Measurements from ENCODE around the gene CHAF1B.
"Not testable (repeated sequence)": the region's sequence is repeated elsewhere in the genome, so short reads cannot be mapped to it uniquely, and the experiment has no call there.

Gene CHAF1B

DNA sequence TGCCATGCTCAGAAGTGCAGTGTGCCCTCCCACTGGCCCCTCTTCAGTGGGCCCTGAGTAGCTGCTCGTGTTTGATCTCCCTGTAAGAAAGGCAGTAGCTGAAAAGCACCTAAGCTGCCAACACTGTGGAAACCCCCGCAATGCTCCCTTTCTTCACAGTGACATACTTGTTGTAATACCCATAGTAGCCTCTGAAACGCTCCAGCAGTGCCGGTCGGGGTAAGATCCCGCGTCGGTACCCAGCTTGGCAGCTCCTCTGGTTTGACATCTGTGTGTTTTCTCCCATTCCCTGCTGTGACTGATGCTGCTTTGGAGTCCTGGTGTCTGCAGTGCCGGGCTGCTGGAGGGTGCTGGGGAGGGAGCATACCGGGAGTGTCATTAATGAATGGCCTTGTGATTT lies 3.6 kb downstream of the CHAF1B start:
- no peak for DNase-seq (ENCODE audit: low read depth in 2 of 2)

GRCh38 chr21:36391649-36392048 lies 6.5 kb downstream of the CHAF1B start:
- DNase-seq (ENCODE audit: low read depth in 2 of 2) = not testable (repeated sequence)

DNA sequence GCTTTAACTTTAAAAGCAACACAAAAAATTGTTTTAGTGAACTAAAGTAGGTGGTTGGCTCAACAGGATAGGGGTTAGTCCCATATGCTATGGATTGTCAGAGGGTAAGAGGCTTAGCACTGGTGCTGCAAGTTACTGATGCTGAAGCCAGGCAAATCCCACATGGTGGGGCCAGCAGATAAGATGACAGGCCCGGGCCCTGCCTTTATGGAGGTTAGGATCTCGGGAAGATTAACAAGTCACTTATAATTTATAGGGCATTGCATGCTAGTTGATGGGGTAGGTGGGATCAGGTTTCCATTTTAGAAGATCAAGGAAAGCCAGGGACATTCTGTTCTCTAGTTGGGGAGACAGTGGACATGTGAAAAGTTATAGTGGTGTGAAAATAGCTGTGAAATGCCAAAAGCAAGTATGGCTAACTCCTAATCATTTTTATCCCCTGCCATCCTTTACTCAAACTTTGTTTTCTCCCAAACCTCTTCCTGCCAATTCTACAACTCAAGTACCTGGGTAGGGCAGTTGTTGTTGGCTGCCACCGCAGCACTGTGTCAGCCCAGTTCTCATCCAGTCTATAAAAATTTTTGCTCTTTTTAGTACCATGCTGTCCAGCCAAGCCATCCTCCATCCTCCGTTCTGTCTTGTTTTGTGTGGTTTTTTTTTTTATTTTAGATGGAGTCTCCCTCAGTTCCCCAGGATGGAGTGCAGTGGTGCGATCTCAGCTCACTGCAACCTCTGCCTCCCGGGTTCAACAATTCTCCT lies 10.3 kb downstream of the CHAF1B start:
- no peak for DNase-seq (ENCODE audit: low read depth in 2 of 2)

DNA sequence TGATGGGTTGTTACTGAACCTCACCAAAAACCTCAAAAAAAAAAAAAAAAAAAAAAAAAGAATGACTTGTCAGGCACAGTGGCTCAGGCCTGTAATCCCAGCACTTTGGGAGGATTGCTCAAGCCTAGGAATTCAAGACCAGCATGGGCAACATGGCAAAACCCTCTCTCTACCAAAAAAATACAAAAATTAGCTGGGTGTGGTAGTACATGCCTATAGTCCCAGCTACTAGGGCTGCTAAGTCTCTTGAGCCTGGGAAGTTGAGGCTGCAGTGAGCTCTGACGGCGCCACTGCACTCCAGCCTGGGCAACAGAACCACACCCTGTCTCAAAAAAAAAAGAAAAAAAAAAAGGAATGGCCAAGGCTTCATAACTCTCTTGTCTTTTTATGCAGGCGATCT lies 11.1 kb downstream of the CHAF1B start:
- DNase-seq (ENCODE audit: low read depth in 2 of 2) = no peak

DNA sequence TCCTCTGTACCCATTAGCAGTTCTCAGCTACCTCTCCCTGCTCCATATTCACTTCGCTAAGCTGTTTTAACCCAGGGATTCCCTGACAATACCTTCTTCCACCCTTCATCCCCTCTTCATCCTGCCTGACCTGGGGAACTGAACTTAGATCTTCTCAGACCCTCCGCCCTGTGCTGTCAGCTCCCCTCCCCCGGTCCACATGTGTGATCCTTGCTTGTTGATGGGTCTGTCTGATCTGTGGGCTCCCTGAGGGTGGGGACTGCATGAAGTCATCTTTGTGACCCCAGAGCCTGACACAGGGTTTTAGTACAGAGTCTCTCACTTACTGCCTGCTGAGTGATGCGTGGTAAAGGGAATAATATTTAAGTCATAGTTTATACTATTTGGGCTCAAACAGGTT lies 11.8 kb downstream of the CHAF1B start:
- no peak for DNase-seq (ENCODE audit: low read depth in 2 of 2)

GRCh38 chr21:36397606-36398005 lies 12.4 kb downstream of the CHAF1B start:
- no peak for DNase-seq (ENCODE audit: low read depth in 2 of 2)

DNA sequence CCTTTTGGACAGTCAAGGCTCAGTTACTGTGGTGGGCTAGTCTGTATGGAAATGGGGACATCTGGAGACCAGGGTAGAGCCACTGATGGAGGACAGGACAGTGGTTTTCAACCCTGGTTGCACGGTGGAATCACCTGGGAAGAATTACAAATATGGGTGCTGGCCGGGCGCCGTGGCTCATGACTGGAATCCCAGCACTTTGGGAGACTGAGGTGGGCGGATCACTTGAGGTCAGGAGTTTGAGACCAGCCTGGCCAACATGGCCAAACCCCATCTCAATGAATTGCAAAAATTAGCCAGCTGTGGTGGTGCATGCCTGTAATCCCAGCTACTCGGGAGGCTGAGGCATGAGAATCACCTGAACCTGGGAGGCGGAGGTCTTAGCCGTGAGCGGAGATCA lies 14.5 kb downstream of the CHAF1B start:
- DNase-seq (ENCODE audit: low read depth in 2 of 2) = not testable (repeated sequence)

DNA sequence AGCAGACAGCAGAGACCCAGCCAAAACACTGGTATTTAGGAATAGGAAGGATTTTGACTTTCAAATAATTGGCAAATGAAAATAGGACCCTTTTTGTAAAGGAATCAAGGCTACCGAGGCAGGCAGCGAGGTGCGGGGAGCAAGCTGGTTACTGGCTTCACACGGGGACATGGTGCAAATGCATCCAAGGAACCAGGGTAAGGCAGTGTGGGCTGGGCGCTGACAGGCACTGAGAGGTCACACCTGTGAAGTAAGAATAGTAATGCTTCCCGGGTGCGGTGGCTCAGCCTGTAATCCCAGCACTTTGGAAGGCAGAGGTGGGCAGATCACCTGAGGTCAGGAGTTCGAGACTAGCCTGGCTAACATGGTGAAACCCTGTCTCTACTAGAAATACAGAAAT lies 15.5 kb downstream of the CHAF1B start:
- no peak for DNase-seq (ENCODE audit: low read depth in 2 of 2)

DNA sequence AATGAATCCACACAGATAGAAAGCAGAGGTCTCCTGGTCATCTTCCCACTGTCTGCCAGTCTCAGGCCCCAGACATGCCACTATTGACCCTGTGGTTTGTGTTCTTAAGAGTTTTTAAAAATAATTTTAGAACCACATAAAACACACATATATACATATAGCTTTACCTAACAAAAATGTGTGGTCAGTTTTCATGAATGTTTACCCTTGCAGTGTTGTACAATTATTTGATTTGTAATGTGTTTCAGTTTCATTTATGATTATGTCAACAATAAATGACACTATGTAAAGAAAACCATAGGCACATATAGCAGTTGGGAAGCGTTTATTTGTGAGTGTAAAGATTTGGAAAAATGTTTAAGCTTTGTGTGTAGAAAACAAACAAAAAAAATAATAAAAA lies 17.1 kb downstream of the CHAF1B start:
- DNase-seq (ENCODE audit: low read depth in 2 of 2) = no peak

DNA sequence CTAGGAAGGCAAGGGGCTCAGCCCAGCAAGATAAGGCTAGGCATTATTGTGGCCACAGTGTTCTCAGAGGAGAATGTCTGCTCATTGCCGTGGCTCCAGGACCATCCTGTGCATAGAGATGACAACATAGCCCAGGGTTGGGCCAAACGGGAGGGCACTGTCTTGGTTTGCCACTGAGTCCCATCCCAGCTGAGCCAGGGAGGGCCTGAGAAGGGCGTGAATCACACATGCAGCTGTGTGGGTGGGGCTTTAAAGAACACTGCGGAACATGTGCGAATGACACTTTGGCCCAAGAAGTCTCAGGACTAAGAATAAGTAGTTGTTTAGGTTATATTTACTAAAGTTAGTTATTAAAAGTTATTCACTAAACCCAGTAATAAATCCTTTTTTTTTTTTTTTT lies 18.5 kb downstream of the CHAF1B start:
- no peak for DNase-seq (ENCODE audit: low read depth in 2 of 2)

DNA sequence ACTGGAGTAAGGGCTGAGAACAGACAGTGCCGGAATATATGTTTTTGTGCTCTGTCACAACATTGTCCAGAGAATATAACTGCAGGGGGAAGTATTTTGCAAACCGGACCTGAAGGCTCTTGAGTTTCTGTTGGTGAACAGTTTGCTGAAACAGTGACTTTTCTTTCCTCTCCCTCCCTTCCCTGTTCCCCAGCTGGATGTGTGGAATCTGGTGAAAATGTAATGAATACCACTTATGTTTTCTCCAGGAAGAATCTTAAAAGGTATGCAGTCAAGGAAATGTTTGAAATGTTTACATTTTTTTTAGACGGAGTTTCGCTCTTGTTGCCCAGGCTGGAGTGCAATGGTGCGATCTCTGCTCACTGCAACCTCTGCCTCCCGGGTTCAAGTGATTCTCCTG lies 23.4 kb downstream of the CHAF1B start:
- DNase-seq (ENCODE audit: low read depth in 2 of 2) = no peak

DNA sequence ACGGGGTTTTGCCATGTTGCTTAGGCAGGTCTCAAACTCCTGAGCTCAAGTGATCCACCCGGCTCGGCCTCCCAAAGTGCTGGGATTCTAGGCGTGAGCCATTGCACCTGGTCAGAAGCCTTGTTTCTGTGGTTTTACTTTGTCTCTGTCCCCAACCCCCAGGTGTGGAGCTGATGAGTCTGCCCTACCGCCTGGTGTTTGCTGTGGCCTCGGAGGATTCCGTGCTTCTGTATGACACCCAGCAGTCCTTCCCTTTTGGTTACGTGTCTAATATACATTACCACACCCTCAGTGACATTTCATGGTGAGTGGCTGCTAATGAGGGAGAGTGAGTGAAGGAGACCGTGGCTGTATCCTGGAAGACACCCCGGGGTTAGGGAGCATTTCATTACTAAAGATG lies 26.1 kb downstream of the CHAF1B start:
- no peak for DNase-seq (ENCODE audit: low read depth in 2 of 2)

GRCh38 chr21:36412916-36413315 lies 27.7 kb downstream of the CHAF1B start:
- no peak for DNase-seq (ENCODE audit: low read depth in 2 of 2)

DNA sequence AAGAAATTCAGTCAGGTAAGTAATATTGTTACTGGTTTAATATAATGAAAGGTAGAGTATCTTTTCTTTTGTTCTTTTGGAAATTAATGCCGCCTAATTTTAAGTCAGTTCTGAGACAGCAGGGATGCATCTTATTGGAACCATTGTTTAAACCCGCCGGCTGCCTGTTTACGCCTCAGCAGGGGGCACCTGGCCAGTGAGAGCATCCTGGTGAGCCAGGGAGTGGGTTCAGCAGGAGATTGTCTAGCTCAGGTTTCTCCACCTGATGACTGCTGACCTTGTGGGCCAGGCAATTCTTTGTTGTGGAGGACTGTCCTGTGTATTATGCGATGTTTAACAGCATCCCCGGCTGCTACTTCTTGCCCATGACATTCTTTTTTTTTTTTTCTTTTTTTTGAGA lies 30.2 kb downstream of the CHAF1B start:
- DNase-seq (ENCODE audit: low read depth in 2 of 2) = no peak

GRCh38 chr21:36419241-36419640 lies 34.0 kb downstream of the CHAF1B start:
- no peak for DNase-seq (ENCODE audit: low read depth in 2 of 2)

- DNase-seq (ENCODE audit: low read depth in 2 of 2) = peak; percentile 14 to 22
These were observed 34.8 kb downstream of the CHAF1B start for GRCh38 chr21:36419996-36420395.

- no peak for DNase-seq (ENCODE audit: low read depth in 2 of 2)
These were observed 35.6 kb downstream of the CHAF1B start for GRCh38 chr21:36420571-36421339.

- DNase-seq (ENCODE audit: low read depth in 2 of 2) = no peak
These were observed 37.3 kb downstream of the CHAF1B start for GRCh38 chr21:36422279-36423098.

DNA sequence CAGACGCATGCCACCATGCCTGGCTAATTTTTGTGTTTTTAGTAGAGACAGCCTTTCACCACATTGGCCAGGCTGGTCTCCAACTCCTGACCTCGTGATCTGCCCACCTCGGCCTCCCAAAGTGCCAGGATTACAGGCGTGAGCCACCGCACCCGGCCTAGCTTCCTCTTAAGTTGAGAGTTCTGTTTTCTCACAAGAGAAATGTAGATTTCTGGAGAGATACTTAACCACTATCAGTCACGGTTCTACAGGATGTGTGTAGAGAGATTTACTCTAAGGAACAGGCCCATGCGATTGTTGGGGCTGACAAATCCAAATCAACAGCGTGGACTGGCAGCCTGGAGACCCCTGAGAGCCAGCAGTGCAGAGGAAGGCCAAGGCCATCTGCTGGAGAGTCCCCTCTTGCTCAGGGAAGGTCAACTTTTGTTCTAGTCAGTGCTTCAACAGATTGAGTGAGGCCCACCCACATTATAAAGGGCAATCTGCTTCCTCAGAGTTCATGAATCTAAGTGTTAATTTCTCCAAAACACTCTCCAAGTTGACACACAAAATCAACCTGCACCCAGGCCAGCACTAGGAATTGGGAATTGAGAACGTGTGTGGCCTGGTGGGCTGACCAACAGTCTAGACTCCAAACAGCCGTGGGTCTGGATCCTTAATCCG lies 38.7 kb downstream of the CHAF1B start:
- DNase-seq (ENCODE audit: low read depth in 2 of 2) = no peak

DNA sequence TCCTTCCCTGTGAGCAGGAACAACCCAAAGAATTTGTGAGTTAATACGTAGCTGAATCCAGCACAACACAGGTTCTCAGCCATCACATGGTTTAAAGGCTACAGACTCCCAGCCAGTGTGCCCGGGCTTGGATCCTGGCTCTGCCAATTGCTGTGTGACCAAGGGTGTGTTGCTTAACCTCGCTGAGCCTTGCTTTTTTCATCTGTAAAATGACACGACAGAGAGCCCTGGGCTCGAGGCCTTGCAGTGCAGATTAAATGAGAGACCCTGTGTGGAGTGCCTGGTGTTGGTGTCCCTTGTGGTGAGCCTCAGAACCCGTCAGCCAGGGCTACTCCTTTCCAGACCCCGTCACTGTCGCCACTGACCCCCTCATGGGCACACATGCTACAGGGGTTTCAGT lies 39.4 kb downstream of the CHAF1B start:
- no peak for DNase-seq (ENCODE audit: low read depth in 2 of 2)

- no peak for DNase-seq (ENCODE audit: low read depth in 2 of 2)
These were observed 40.1 kb downstream of the CHAF1B start for GRCh38 chr21:36425286-36425685.

GRCh38 chr21:36427502-36427901 lies 42.3 kb downstream of the CHAF1B start:
- DNase-seq (ENCODE audit: low read depth in 2 of 2) = no peak
